ENCODE measurements around the gene OR7A17.

OR7A17 gene

GRCh38 chr19:14835011-14835410 lies 50.9 kb downstream of the OR7A17 start, which contains the start of the genes OR7A5 and OR7C1:
Gene OR7A5 (minus strand): TSS chr19:14835185. CDS start chr19:14828241, 6,944 bp downstream.
Gene OR7C1 (minus strand): TSS chr19:14835185. CDS start chr19:14800136, 35,049 bp downstream.
- TF ChIP-seq, protein P1, sequence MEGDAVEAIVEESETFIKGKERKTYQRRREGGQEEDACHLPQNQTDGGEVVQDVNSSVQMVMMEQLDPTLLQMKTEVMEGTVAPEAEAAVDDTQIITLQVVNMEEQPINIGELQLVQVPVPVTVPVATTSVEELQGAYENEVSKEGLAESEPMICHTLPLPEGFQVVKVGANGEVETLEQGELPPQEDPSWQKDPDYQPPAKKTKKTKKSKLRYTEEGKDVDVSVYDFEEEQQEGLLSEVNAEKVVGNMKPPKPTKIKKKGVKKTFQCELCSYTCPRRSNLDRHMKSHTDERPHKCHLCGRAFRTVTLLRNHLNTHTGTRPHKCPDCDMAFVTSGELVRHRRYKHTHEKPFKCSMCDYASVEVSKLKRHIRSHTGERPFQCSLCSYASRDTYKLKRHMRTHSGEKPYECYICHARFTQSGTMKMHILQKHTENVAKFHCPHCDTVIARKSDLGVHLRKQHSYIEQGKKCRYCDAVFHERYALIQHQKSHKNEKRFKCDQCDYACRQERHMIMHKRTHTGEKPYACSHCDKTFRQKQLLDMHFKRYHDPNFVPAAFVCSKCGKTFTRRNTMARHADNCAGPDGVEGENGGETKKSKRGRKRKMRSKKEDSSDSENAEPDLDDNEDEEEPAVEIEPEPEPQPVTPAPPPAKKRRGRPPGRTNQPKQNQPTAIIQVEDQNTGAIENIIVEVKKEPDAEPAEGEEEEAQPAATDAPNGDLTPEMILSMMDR (IDR thresholded peaks at IDR 0.05; ENCODE audit: low read length): no peak
- TF ChIP-seq EZH2 (IDR thresholded peaks at IDR 0.05; ENCODE audit: borderline replicate concordance, low read length): no peak
- Histone ChIP-seq H3K9me3 (ENCODE audit: low read length) (no peaks in the 10 kb centered on the region), H3K4me2 (ENCODE audit: low read length) (no peak within 1 kb of the TSS), H3K36me3 (ENCODE audit: insufficient read depth, low read length) (no peaks in the 10 kb centered on the region), H4K20me1 (ENCODE audit: insufficient read depth, low read length) (no peaks in the 10 kb centered on the region), H3K9me2 (ENCODE audit: low read depth, low read length) (no peaks in the 10 kb centered on the region), H3F3A (ENCODE audit: insufficient read depth, low read length) (no peaks in the 10 kb centered on the region), H3K27me3 (ENCODE audit: insufficient read depth, low read length) (no peaks in the 10 kb centered on the region; the same call in 1 of the 2 replicates), H3K4me3 (ENCODE audit: low read depth, low read length, poor library complexity, severe bottlenecking) (no peak within 1 kb of the TSS), H3K79me2 (ENCODE audit: insufficient read depth, low read length) (no peaks in the 10 kb centered on the region), H3K27ac (ENCODE audit: low read depth, low read length, poor library complexity, severe bottlenecking) (no peak within 1 kb of the TSS), H2AFZ (ENCODE audit: low read length) (no peak within 1 kb of the TSS), H3K9ac (ENCODE audit: low read length) (no peak within 1 kb of the TSS), H3K4me1 (ENCODE audit: insufficient read depth, low read length, severe bottlenecking) (no peaks in the 10 kb centered on the region)

GRCh38 chr19:14830702-14831101 lies 55.2 kb downstream of the OR7A17 start:
- no peaks in the 10 kb centered on the region for H3K9me3 ChIP-seq (ENCODE audit: low read length)
- no peaks in the 10 kb centered on the region for H3K4me1 ChIP-seq (ENCODE audit: insufficient read depth, low read length, severe bottlenecking)
- H3K9me2 ChIP-seq (ENCODE audit: low read depth, low read length): no peaks in the 10 kb centered on the region
- H3K4me2 ChIP-seq (ENCODE audit: low read length): no peak overlapping the region
- H4K20me1 ChIP-seq (ENCODE audit: insufficient read depth, low read length): no peaks in the 10 kb centered on the region
- no peaks in the 10 kb centered on the region for H3K36me3 ChIP-seq (ENCODE audit: insufficient read depth, low read length)
- no peaks in the 10 kb centered on the region for H3F3A ChIP-seq (ENCODE audit: insufficient read depth, low read length)
- H3K9ac ChIP-seq (ENCODE audit: low read length): no peak overlapping the region
- H3K27me3 ChIP-seq (ENCODE audit: insufficient read depth, low read length): no peaks in the 10 kb centered on the region
- no peak overlapping the region for H3K4me3 ChIP-seq (ENCODE audit: low read depth, low read length, poor library complexity, severe bottlenecking)
- TF ChIP-seq, protein P1 (IDR thresholded peaks at IDR 0.05; ENCODE audit: low read length): no peak
- no peak for TF ChIP-seq EZH2 (IDR thresholded peaks at IDR 0.05; ENCODE audit: borderline replicate concordance, low read length)
- H2AFZ ChIP-seq (ENCODE audit: low read length): no peak overlapping the region
- H3K27ac ChIP-seq (ENCODE audit: low read depth, low read length, poor library complexity, severe bottlenecking): no peak overlapping the region
- no peaks in the 10 kb centered on the region for H3K79me2 ChIP-seq (ENCODE audit: insufficient read depth, low read length)
